Measurements from ENCODE around the gene IFI44. TPM values are rescaled to one million over a fixed set of nuclear protein-coding genes. Genes with fewer than 3 reads are reported as not detected.

Gene IFI44
- total RNA-seq, 5 donors from 2014 or later (not counting 1 experiment from before 2014, with no cell fraction given) = 27.0 to 54.2 (median 38.1) TPM

DNA sequence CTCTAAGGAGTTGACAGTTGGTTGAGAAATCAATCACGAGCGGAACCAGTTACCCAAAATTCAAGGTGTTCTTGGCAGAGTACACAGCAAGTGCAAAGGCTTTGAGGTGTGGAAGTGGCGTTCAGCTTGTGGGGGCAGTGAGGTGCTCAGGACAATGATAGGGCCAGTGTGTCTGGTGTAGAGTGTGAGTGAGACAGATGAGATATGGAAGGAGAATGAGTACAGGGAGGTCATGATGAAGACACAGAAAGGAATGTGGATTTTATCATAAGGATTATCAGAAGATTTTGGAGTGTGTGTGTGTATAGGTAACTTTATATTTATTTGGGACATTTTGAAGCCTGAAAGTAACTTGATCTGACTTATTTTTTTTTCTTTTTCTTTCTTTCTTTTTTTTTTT lies 40.9 kb downstream of the IFI44 start:
- DNase-seq = no peak
- H3K36me3 Mint-ChIP-seq = no peaks in the 10 kb centered on the region
- POLR2A ChIA-PET = no interaction called here
- ATAC-seq (replicated peaks in 1 of 4) = no peak
- no peak overlapping the region for H3K4me3 Mint-ChIP-seq
- Histone ChIP-seq H3K4me3 (ENCODE audit: control insufficient read depth in 1 of 2, extremely low read depth in 1 of 2, low read length in 1 of 2) (no peak overlapping the region), H3K36me3 (ENCODE audit: control insufficient read depth in 2 of 2, extremely low read depth in 1 of 2, insufficient read depth in 1 of 2, low read length in 1 of 2) (no peaks in the 10 kb centered on the region), H3K4me1 (ENCODE audit: control insufficient read depth in 1 of 2, extremely low read depth in 1 of 2, insufficient read depth in 2 of 2, low read length in 2 of 2) (no peaks in the 10 kb centered on the region), H3K9me3 (no peaks in the 10 kb centered on the region), H3K27me3 (replicated peaks in 1 of 2; ENCODE audit: control insufficient read depth in 2 of 2, extremely low read depth in 1 of 2, insufficient read depth in 2 of 2, low read length in 1 of 2) (no peaks in the 10 kb centered on the region), H3K27ac (ENCODE audit: low read length) (no peak overlapping the region)
- H3K27ac Mint-ChIP-seq = no peak overlapping the region
- 91% methylated on average over 3 of the region's 3 CpGs for WGBS (ENCODE audit: insufficient coverage)
- H3K9me3 Mint-ChIP-seq = no peaks in the 10 kb centered on the region
- no peaks in the 10 kb centered on the region for H3K4me1 Mint-ChIP-seq
- CTCF ChIA-PET = no interaction called here
- peaks cover 9 to 13% of the 10 kb centered on the region in 2 donors for H3K27me3 Mint-ChIP-seq

DNA sequence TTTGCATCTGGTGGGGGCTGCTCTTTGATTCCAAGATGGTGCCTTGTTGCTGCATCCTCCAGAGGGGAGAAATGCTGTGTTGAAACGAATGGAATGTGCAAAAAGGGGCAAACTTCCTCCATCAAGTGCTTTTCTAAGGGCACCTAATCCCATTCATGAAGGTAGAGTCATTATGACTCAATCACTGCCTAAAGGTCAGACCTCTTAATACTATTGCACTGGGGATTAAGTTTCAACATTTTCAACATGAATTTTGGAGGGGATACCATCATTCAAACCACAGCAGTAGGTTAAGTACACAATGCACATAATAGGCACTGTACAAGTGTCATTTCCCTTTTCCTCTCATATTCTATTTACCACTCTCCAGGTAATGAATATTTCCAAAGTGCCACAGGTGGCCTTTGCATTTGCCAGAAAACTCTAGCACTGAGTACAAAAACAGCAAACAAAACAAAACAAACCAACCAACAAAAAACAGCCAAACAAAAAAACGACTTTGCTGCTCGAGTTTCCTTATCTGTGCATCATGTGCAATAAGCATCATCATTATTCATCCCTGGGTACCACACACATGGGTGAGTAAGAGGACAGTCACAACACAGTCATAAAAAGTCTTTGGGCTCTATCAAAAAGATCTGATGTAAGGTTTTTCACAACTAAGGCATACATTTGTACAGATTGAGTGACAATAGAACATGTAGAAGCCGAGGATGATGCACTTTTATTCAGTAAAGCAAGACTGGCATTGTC lies 42.5 kb downstream of the IFI44 start:
- Mint-ChIP-seq H3K27me3 (peaks cover 10 to 18% of the 10 kb centered on the region in 2 donors), H3K27ac (no peak overlapping the region), H3K4me1 (no peaks in the 10 kb centered on the region), H3K4me3 (no peak overlapping the region), H3K36me3 (no peaks in the 10 kb centered on the region), H3K9me3 (no peaks in the 10 kb centered on the region)
- H3K27me3 ChIP-seq (replicated peaks in 1 of 2; ENCODE audit: control insufficient read depth in 2 of 2, extremely low read depth in 1 of 2, insufficient read depth in 2 of 2, low read length in 1 of 2) = no peaks in the 10 kb centered on the region
- DNase-seq = no peak
- H3K4me1 ChIP-seq (ENCODE audit: control insufficient read depth in 1 of 2, extremely low read depth in 1 of 2, insufficient read depth in 2 of 2, low read length in 2 of 2) = no peaks in the 10 kb centered on the region
- no peak overlapping the region for H3K27ac ChIP-seq (ENCODE audit: low read length)
- no peak overlapping the region for H3K4me3 ChIP-seq (ENCODE audit: control insufficient read depth in 1 of 2, extremely low read depth in 1 of 2, low read length in 1 of 2)
- no peaks in the 10 kb centered on the region for H3K9me3 ChIP-seq
- ATAC-seq (replicated peaks in 1 of 4) = no peak
- POLR2A ChIA-PET = no interaction called here
- CTCF ChIA-PET = no interaction called here
- no peaks in the 10 kb centered on the region for H3K36me3 ChIP-seq (ENCODE audit: control insufficient read depth in 2 of 2, extremely low read depth in 1 of 2, insufficient read depth in 1 of 2, low read length in 1 of 2)
- 36% methylated on average over 3 of the region's 4 CpGs for WGBS (ENCODE audit: insufficient coverage)

DNA sequence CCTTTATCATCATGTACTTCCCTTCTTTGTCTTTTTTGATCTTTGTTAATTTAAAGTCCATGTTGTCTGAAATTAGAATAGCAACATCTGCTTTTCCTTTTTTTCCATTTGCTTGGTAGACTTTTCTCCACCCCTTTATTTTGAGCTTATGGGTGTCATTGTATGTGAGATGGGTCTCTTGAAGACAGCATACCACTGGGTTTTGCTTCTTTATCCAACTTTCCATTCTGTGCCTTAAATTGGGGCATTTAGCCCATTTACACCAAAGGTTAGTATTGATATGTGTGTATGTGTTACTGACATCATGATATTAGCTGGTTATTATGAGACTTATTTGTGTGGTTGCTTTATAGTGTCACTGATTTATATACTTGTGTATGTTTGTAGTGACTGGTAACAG lies 50.2 kb downstream of the IFI44 start:
- Mint-ChIP-seq H3K4me3 (no peak overlapping the region), H3K27me3 (peaks cover 22 to 32% of the 10 kb centered on the region in 2 donors), H3K9me3 (peaks cover 11 to 20% (median 15%) of the 10 kb centered on the region in 3 donors), H3K27ac (no peak overlapping the region), H3K36me3 (no peaks in the 10 kb centered on the region), H3K4me1 (no peaks in the 10 kb centered on the region)
- Histone ChIP-seq H3K27me3 (replicated peaks in 1 of 2; ENCODE audit: control insufficient read depth in 2 of 2, extremely low read depth in 1 of 2, insufficient read depth in 2 of 2, low read length in 1 of 2) (peaks cover 0 to 15% of the 10 kb centered on the region in 2 experiments), H3K27ac (ENCODE audit: low read length) (no peak overlapping the region), H3K9me3 (no peaks in the 10 kb centered on the region), H3K4me1 (ENCODE audit: control insufficient read depth in 1 of 2, extremely low read depth in 1 of 2, insufficient read depth in 2 of 2, low read length in 2 of 2) (no peaks in the 10 kb centered on the region), H3K4me3 (ENCODE audit: control insufficient read depth in 1 of 2, extremely low read depth in 1 of 2, low read length in 1 of 2) (no peak overlapping the region), H3K36me3 (ENCODE audit: control insufficient read depth in 2 of 2, extremely low read depth in 1 of 2, insufficient read depth in 1 of 2, low read length in 1 of 2) (no peaks in the 10 kb centered on the region)
- POLR2A ChIA-PET = no interaction called here
- CTCF ChIA-PET = no interaction called here
- DNase-seq = no peak
- ATAC-seq (replicated peaks in 1 of 4) = no peak

GRCh38 chr1:78702426-78702825 lies 52.8 kb downstream of the IFI44 start:
- peaks cover 0 to 19% of the 10 kb centered on the region in 2 experiments for H3K27me3 ChIP-seq (replicated peaks in 1 of 2; ENCODE audit: control insufficient read depth in 2 of 2, extremely low read depth in 1 of 2, insufficient read depth in 2 of 2, low read length in 1 of 2)
- CTCF ChIA-PET = no interaction called here

GRCh38 chr1:78703806-78704205 lies 54.2 kb downstream of the IFI44 start:
- Histone ChIP-seq H3K9me3 (no peaks in the 10 kb centered on the region), H3K4me1 (ENCODE audit: control insufficient read depth in 1 of 2, extremely low read depth in 1 of 2, insufficient read depth in 2 of 2, low read length in 2 of 2) (no peaks in the 10 kb centered on the region), H3K27me3 (replicated peaks in 1 of 2; ENCODE audit: control insufficient read depth in 2 of 2, extremely low read depth in 1 of 2, insufficient read depth in 2 of 2, low read length in 1 of 2) (peaks cover 0 to 19% of the 10 kb centered on the region in 2 experiments), H3K4me3 (ENCODE audit: control insufficient read depth in 1 of 2, extremely low read depth in 1 of 2, low read length in 1 of 2) (no peak overlapping the region), H3K27ac (ENCODE audit: low read length) (no peak overlapping the region), H3K36me3 (ENCODE audit: control insufficient read depth in 2 of 2, extremely low read depth in 1 of 2, insufficient read depth in 1 of 2, low read length in 1 of 2) (no peaks in the 10 kb centered on the region)
- no peaks in the 10 kb centered on the region for H3K4me1 Mint-ChIP-seq
- H3K9me3 Mint-ChIP-seq = peaks cover 11 to 20% (median 15%) of the 10 kb centered on the region in 3 donors
- POLR2A ChIA-PET = no interaction called here
- H3K27ac Mint-ChIP-seq = no peak overlapping the region
- CTCF ChIA-PET = no interaction called here
- no peak for DNase-seq
- 63% methylated on average over 4 of the region's 4 CpGs for WGBS (ENCODE audit: insufficient coverage)
- H3K27me3 Mint-ChIP-seq = peaks cover 24 to 40% of the 10 kb centered on the region in 2 donors
- ATAC-seq (replicated peaks in 1 of 4) = no peak
- H3K4me3 Mint-ChIP-seq = no peak overlapping the region
- H3K36me3 Mint-ChIP-seq = no peaks in the 10 kb centered on the region

More at GRCh38 chr1:78702426-78702825, 52.8 kb downstream of the IFI44 start:
- Histone ChIP-seq H3K4me1 (ENCODE audit: control insufficient read depth in 1 of 2, extremely low read depth in 1 of 2, insufficient read depth in 2 of 2, low read length in 2 of 2) (no peaks in the 10 kb centered on the region), H3K27ac (ENCODE audit: low read length) (no peak overlapping the region), H3K36me3 (ENCODE audit: control insufficient read depth in 2 of 2, extremely low read depth in 1 of 2, insufficient read depth in 1 of 2, low read length in 1 of 2) (no peaks in the 10 kb centered on the region), H3K9me3 (no peaks in the 10 kb centered on the region), H3K4me3 (ENCODE audit: control insufficient read depth in 1 of 2, extremely low read depth in 1 of 2, low read length in 1 of 2) (no peak overlapping the region)
- no peak for ATAC-seq (replicated peaks in 1 of 4)
- Mint-ChIP-seq H3K36me3 (no peaks in the 10 kb centered on the region), H3K27ac (no peak overlapping the region), H3K27me3 (peaks cover 24 to 36% of the 10 kb centered on the region in 2 donors), H3K9me3 (peaks cover 11 to 20% (median 15%) of the 10 kb centered on the region in 3 donors), H3K4me3 (no peak overlapping the region), H3K4me1 (no peaks in the 10 kb centered on the region)
- DNase-seq = no peak
- WGBS (ENCODE audit: insufficient coverage) = 65% methylated on average over 2 of the region's 2 CpGs
- POLR2A ChIA-PET = no interaction called here

GRCh38 chr1:78712467-78713051 lies 62.9 kb downstream of the IFI44 start:
- no peak overlapping the region for H3K27ac ChIP-seq (ENCODE audit: low read length)
- no peaks in the 10 kb centered on the region for H3K9me3 ChIP-seq
- peaks cover under 1 to 7% of the 10 kb centered on the region in 2 donors for H3K27me3 Mint-ChIP-seq
- ChIA-PET CTCF (interaction anchor here in 1 of 2 donors (1.0 kb wide), 1 partner anchor 10 kb away, joined by 3 read pairs; no protein-coding TSS in a partner anchor), POLR2A (no interaction called here)
- 83% methylated on average over 1 of the region's 3 CpGs for WGBS (ENCODE audit: insufficient coverage)
- ATAC-seq (replicated peaks in 1 of 4) = no peak
- H3K27me3 ChIP-seq (replicated peaks in 1 of 2; ENCODE audit: control insufficient read depth in 2 of 2, extremely low read depth in 1 of 2, insufficient read depth in 2 of 2, low read length in 1 of 2) = no peaks in the 10 kb centered on the region
- H3K4me1 Mint-ChIP-seq = no peaks in the 10 kb centered on the region
- H3K36me3 ChIP-seq (ENCODE audit: control insufficient read depth in 2 of 2, extremely low read depth in 1 of 2, insufficient read depth in 1 of 2, low read length in 1 of 2) = no peaks in the 10 kb centered on the region
- H3K4me1 ChIP-seq (ENCODE audit: control insufficient read depth in 1 of 2, extremely low read depth in 1 of 2, insufficient read depth in 2 of 2, low read length in 2 of 2) = no peaks in the 10 kb centered on the region
- no peak overlapping the region for H3K27ac Mint-ChIP-seq
- H3K9me3 Mint-ChIP-seq = no peaks in the 10 kb centered on the region
- no peak overlapping the region for H3K4me3 Mint-ChIP-seq
- DNase-seq = no peak
- H3K4me3 ChIP-seq (ENCODE audit: control insufficient read depth in 1 of 2, extremely low read depth in 1 of 2, low read length in 1 of 2) = no peak overlapping the region
- H3K36me3 Mint-ChIP-seq = no peaks in the 10 kb centered on the region
